NCI-H1092 (cell line): Measurements from ENCODE around the gene SPRY1.

Experiments used
- DNase-seq: peaks from one replicate; lab custom pipeline; 2025; lab: John Stamatoyannopoulos, UW

SPRY1 gene

DNA sequence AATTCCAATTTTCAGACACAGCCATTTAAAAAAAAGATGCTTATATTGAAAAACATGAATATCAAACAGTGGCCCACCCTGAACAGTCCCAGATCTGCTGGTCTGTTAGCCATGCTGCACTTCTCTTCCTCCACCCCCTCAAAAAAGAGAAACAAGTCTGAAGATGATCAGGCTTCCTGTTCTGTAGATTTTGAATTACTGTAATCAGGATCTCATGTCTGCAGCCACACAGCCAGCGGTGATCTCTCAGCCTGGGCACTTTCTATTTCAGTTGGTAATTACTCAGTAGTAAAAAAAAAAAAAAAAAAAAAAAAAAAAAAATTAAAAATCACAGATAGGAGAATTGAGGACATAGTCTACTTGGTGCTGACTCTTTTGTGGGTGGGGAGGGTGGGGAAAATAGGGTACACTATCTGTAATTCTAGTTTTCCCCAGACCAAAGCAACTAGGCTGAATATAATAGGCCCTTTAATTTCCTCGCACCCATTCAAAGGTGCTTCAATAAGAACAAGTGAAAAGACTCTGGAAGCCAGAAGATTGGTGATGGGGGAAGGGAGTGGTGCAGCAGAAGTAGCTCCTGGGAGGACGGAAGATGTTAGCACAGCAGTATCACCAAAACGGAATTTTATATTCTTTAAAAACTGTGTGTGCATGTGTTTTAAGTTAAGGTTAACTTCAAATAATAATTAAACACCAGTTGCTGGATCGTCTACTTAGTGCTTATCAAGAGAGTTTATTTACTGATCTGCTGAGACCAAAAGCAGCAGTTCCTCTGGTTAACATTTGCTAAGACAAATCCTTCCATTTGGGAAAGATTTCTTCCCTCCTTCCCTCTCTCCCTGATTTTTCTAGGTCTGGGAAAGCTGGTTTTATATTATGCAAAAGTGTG, 47.0 kb downstream of the SPRY1 start:
- DNase-seq, result no peak

DNA sequence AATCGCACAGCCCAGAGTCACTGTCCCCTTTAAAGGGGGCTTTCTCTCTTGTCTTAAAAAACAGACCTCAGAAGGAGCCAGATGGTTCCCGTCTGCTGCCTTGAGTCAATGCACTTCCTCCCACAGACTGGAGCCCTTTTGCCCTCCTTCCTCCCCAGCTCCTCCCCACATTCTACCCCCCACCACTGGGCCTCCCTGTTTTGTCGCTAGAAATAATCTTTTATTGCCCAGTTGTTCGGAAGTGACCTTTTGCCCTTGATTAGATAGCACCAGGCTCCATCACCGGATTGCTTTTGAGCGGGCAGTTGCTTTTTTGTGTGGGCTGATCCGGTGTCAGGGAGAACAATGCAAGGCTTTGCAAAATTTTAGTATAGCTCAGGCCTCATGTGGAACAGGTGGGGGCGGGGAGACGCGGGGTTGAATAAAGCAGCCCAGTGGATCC, 47.7 kb downstream of the SPRY1 start:
- no peak for DNase-seq

DNA sequence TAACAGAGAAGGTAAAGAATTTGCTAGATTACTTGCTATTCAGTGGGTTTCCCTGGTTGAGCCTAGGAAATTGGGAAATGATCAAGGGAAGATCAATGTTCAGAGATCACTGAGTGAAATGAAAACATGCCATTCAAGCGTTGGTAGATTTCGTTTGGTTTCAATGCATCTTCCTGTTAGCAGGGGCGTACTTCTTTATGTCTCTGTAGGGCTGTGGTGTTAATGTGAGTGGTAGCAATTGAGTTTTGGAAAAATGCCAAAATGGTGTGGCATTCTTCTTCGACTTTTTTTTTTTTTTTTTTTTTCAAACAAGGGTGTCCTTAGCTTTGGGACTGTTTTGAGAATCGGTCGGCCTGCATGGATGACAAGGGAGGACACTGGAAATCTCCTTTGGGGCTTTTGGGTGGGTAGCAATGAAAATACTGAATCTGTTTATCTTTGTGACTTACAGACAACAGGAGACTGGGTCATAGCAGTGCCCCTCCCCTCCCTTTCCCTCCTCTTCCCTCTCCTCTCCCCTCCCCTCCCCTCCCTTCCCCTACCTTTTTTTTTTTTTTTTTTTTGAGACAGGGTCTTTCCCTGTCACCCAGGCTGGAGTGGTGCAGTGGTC, 50.4 kb downstream of the SPRY1 start:
- DNase-seq, result peak; percentile 67

DNA sequence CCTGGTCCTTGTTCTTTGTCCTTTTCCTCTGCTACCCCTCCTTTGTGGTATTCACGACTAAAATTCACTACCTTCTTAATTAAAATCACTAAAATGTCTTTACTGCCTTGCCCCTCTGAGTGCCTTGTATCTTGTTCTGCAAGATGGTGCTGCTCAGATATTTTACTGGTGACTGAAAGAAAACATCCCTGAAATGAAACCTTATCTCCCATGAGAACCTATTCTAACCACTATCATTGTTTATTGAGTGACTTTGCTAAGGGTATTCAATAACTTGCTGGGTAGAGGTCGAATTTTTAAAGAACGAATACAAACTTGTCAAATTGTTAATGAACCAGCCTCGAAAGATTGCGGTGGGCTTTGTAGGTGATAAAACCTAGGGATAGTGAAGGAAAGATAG, 52.8 kb downstream of the SPRY1 start:
- no peak for DNase-seq

DNA sequence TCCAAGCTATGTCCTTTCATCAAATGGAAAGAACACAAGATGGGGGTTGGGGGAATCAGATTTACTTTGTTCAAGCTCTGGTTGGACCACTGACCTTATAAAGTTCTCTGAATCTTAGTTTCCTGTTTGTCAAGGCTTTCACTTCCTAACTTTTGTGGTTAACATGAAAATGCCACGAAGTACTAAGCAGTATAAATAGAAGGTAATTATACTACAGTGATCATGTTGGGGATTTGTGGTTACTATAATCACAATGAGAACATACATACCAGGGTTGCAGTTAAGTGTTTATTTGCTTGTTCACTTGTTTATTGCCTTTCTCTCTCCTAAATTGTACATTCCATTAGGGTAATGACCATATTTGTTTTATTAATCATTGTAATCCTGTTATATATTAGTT, 53.2 kb downstream of the SPRY1 start:
- DNase-seq, result no peak

DNA sequence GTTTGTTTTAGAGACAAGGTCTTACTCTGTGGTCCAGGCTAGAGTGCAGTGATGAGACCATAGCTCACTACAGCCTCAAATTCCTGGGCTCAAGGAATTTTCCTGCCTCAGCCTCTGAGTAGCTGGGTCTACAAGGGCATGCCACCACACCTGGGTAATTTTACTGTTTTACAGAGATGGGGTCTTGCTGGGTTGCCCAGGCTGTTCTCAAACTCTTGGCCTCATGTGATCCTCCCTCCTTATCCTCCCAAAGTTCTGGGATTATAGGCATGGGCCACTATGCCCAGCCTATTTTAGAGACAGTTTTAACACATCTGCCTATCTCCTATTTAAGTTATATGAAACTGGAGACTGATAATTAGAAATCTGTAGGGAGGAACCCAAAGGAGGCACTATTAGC, 53.8 kb downstream of the SPRY1 start:
- no peak for DNase-seq

DNA sequence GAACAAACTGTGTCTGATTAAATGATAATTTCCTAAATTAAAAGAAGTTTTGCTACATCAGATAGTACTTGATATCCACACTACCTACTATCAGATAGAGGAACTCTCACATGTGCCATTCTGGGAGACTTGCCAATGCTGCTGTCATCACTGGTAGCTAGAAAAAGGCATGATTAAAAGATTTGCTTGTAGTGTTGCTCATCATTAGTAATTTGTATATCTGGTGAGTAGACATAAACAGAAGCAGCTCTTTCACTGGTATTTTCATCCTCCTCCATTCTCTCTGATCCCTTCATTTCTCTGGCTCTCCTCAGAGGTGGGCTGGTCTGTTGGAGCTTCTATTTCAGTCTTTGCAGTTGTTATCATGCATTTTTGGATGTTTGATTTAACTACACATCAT, 56.0 kb downstream of the SPRY1 start:
- peak; percentile 35 for DNase-seq

DNA sequence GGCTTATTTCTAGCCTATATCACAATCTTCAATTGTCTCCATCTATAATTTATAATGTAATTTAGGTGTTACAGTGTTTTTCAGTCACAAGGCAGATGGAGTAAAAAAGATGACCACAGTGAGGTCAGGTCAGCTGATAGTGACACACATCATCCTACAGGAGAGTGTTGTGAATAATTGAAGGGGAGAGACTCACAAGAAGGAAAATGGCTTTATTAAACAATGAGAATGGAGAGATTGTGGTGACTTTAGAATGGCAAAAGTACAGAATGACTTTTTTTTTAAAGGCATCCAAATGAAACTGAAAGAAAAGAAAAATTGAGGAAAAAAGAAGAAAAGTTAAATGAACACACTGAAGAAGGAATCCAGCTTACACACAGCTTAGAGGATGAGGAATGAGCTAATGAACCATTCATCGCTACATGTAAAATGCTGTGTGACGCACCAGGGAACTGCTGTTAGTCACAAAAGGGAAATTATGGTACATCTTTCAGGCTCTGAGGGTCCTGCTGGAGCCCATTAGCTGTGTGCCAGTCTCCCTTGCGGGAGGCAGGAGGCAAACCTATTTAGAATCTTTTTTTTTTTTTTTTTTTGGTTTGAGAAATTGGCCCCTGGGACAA, 56.6 kb downstream of the SPRY1 start:
- DNase-seq, result no peak
